HG03280 (cell line): ENCODE data around the gene TMEM9B.

Source experiments
- ATAC-seq: cut with Tn5 transposase; IDR thresholded peaks from one replicate; pipeline ENCODE4 v1.9.1; 2021; ENCODE audit warnings: mild to moderate bottlenecking, moderate library complexity; ENCODE audit not compliant: unreplicated experiment

Gene TMEM9B

DNA sequence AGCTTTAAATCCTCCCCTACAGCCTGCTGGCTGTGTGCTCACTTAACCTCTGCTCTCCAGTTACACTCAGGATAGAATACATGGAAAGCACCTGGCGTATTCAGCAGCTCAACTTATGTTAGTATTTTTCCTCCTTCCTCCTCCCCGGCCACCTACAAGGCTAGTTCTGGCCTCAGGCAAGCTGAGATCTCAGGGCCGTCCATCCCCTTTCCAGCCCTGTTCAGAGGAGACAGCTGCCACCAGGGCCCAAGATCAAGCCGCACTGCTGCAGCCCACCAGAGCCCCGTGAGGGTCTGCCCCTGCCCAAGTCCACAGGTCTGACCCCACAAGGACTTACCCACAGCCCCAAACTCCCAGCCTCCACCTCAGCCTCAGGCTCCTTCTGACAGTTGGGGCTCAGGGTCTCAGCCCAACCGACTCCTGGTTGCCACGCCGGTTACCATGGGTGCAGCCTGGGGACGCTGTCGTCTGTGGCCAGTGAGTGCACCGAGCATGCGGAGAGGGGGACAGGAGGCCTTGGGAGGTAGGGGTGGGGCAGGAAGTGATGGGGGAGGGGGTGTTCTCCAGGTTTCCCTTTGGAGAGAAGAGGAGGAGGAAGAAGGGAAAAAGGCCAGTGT, 31.6 kb downstream of the TMEM9B start, which contains the start of gene C11orf16:
C11orf16 (minus strand) TSS at position 384 of the 617 bp plus-strand sequence. CDS start 639 bp downstream, outside the sequence.
- ATAC-seq: no peak

GRCh38 chr11:8930456-8931175, 33.6 kb downstream of the TMEM9B start:
- ATAC-seq: no peak

GRCh38 chr11:8928981-8929615, 35.1 kb downstream of the TMEM9B start:
- no peak for ATAC-seq

- no peak for ATAC-seq
Measured at GRCh38 chr11:8928205-8928604, 36.0 kb downstream of the TMEM9B start.

GRCh38 chr11:8927233-8927632, 37.0 kb downstream of the TMEM9B start:
- ATAC-seq: no peak

- ATAC-seq: no peak
Measured at GRCh38 chr11:8926236-8926635, 38.0 kb downstream of the TMEM9B start.

DNA sequence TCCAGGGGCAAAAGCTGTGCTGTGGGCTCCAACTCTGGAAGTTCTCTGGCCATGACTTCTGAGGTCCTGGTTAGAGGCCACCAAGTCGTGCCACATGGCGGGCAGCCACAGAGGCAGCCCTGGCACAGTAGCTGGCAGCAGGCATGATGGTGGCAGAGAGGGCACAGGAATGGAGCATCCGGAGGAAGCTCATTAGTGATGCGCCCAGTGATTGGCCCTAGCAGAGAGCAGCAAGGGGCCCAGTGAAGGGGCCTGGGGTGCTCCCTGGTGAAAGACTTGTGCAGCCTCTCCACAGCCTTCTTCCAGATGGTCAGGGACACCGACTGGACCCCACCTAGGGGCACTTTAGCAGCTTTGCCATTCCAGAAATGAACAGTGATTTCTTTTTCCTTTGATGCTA, 38.5 kb downstream of the TMEM9B start:
- ATAC-seq: no peak

- no peak for ATAC-seq
Measured at GRCh38 chr11:8922691-8923090, 41.6 kb downstream of the TMEM9B start.

GRCh38 chr11:8917157-8917825, 47.0 kb downstream of the TMEM9B start:
- ATAC-seq: no peak

DNA sequence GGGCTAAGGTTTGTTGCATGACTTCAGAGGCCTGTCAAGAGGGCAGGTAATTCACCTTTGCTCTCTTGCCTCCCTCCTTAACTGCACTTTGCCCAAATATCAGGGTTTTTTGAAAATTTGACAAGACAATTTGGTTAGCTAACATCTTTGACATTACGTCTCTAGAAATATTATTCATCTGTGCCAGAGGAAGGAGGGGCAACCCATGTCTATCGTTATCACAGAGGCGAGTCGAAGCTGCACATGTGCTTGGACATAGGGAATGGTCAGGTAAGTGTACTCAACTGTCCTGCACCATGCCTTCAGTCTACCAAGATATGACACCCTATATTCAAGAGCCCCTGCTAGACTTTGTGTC, 49.6 kb downstream of the TMEM9B start:
- no peak for ATAC-seq

GRCh38 chr11:8913961-8914660, 50.1 kb downstream of the TMEM9B start:
- ATAC-seq: no peak

DNA sequence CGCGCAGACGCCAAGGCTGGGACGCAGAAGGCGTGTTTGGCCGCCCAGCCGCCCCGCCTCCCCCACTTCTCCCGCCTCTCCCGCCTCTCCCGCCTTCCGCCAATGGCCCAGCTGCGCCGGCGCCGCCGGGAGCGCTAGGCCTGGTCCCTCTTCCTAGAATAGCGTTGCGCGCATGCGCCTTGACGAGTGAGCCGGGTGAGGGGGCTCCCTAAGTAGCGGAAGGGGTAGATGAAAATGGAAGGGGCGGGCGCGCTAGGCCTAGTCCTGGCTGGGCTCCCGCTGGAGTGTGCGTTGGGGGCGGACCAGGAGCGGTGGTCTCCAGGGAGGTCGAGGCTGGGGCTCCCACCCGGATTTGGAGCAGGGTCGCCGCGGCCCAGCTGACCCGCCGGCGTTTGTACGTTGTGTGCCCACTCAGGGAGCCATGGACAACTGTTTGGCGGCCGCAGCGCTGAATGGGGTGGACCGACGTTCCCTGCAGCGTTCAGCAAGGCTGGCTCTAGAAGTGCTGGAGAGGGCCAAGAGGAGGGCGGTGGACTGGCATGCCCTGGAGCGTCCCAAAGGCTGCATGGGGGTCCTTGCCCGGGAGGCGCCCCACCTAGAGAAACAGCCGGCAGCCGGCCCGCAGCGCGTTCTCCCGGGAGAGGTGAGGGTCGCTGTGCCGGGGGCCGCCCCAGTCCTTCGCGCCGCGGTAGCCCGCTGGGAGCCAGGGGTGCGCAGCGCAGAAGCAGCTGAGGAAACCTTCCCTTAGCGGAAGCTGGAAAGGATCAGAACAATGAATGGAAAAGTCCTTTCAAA, 53.0 kb downstream of the TMEM9B start, which contains the start of gene AKIP1:
AKIP1 (plus strand) TSS at position 161 of the 795 bp plus-strand sequence; CDS start at position 422, 261 bp downstream.
- ATAC-seq: peak; percentile 65

GRCh38 chr11:8910649-8911026, 53.6 kb downstream of the TMEM9B start:
- peak; percentile 25 for ATAC-seq

DNA sequence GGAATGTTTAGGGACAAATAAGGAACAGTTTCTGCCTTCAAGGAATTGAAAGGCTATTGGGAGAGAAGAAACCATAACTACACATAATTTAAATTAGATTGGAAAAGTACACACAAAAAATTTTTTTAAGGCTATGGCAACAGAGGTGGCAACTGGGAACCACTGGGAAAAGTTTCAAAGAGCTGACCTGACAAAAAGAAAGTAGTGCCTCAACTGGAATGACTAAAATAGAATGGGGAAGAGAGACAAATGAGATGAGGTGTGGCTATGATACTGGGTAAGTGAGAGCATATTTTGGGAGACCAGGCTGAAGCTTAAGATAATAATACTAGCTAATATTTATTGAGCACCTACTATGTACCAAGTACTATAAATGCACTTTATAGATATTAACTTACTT, 56.1 kb downstream of the TMEM9B start:
- no peak for ATAC-seq

- no peak for ATAC-seq
Measured at GRCh38 chr11:8907116-8907515, 57.1 kb downstream of the TMEM9B start.

- no peak for ATAC-seq
Measured at GRCh38 chr11:8905528-8906165, 58.6 kb downstream of the TMEM9B start.

GRCh38 chr11:8899119-8899753, 65.0 kb downstream of the TMEM9B start:
- ATAC-seq: no peak
